Measurements from ENCODE around the gene IRS1.

IRS1 gene

DNA sequence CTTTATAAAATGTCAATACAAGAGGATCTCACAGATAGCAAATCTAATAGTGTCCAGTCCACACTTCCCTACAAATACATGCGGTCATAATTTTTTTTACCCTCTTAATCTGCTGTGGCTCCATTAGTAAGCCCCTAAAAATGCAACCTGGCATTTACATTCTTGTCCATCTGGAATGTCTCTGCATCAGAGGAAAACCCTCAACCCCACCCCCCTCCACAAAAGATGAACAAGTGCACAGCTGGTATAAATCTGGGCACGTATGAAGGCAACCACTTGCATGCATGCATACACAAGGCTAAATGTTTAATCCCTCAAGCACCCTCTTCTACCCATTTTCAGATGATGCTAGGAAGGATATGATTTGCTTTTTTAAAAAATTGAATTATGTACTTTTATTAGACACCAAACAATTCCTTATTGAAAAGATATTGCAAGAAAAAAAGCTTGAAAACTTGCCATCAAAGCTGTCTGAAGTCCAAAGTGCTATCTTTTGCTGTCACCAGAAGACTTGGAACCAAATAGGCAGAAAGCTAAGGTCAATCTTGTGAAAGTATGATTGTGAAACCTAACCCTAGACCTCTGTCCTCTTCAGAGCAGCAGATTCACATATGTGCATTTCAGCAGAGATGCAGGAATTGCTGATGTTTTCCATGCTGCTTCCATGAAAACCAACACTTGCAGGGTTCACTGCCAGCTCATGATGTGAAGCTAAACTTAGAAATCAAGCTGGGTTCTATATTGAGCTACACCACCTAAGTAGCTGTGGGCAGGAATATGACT, 39.0 kb downstream of the IRS1 start:
- no peak overlapping the region for H3K27ac ChIP-seq
- TF ChIP-seq CTCF (conservative IDR thresholded peaks at IDR 0.05): no peak
- no peak for TF ChIP-seq ZFX (IDR thresholded peaks at IDR 0.05)

DNA sequence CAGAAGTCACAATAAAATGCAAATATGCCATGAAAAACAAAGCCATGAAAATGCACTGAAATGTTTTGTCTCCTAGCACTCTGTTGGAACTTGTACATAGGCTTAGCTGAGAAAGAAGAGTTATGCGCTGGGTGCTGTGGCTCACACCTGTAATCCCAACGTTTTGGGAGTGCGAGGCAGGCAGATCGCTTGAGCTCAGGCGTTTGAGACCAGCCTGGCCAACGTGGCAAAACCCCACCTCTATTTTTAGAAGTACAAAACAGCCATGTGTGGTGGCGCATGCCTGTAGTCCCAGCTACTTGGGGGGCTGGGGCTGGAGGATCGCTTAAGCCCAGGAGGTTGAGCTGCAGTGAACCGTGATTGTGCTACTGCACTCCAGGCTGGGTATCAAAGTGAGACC, 39.9 kb downstream of the IRS1 start:
- TF ChIP-seq CTCF (conservative IDR thresholded peaks at IDR 0.05): no peak
- H3K27ac ChIP-seq: no peak overlapping the region

- TF ChIP-seq ZFX (IDR thresholded peaks at IDR 0.05) (no peak), CTCF (conservative IDR thresholded peaks at IDR 0.05) (no peak)
- H3K27ac ChIP-seq: no peak overlapping the region
Observed at GRCh38 chr2:226758921-226759640, 40.5 kb downstream of the IRS1 start.

- TF ChIP-seq ZFX (IDR thresholded peaks at IDR 0.05) (no peak), CTCF (conservative IDR thresholded peaks at IDR 0.05) (no peak)
- H3K27ac ChIP-seq: no peak overlapping the region
Observed at GRCh38 chr2:226756131-226756530, 43.5 kb downstream of the IRS1 start.

- TF ChIP-seq ZFX (IDR thresholded peaks at IDR 0.05): no peak
- H3K27ac ChIP-seq: no peak overlapping the region
Observed at GRCh38 chr2:226755631-226756030, 44.0 kb downstream of the IRS1 start.

DNA sequence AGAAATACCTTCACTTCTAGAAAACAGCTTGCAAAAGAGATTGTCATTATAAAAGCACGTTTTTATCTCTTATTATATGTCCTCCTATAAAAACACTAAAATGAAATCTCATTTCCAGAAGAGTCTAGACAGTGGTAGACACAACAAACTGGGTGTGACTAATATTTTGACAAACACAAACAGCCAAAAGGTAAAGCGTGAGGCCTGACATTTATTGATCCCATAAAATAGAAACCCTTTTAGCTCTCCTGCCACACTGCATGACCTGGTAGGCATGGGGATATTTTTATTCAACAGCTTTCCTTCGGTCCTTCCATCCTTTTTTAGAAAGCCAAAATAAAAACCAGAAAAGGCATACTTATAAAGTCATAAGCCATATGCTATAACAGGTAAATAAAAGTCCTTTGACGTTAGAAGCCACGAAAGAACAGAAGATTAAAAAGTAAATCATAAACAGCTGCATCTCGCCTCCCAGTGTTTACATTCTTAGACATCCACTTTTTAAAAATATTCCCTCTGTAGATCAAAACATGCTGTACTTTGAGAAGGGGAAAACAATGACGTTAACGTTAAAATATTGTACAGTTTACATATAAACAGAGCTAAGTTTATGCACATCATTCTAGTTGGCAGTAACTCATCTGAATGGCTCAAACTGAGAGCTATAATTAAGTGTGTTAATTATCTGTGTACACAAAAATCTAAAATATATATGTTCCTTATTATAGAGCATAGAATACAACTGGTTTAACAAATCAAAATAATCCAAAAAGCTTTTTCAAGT, 44.6 kb downstream of the IRS1 start:
- TF ChIP-seq ZFX (IDR thresholded peaks at IDR 0.05) (no peak), CTCF (conservative IDR thresholded peaks at IDR 0.05) (no peak)
- H3K27ac ChIP-seq: no peak overlapping the region

DNA sequence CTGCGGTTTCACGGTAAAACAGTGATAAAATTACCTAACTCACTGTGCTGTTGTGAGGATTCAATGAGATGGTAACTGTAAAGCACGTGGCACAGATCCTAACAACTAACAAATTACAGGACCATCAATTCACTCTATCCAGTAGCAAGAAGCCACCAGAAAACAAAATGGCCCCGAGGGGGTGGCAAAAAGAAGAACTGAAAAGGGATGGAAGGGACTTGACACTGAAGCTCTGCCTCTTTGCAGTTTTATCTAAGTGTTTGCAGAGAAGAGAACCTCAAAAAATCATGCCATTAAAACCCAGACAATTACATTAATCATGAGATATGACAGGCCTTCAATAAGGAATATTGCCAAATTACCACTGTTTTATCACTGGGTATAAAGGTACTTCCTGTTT, 46.7 kb downstream of the IRS1 start:
- H3K27ac ChIP-seq: no peak overlapping the region
- TF ChIP-seq ZFX (IDR thresholded peaks at IDR 0.05) (no peak), CTCF (conservative IDR thresholded peaks at IDR 0.05) (no peak)

Data from C4-2B (cell line).